Panc1 (cell line): ENCODE data around the gene EHD4.

Source experiments
- CTCF ChIP-seq: fragments of 450-650 bp; IDR thresholded peaks from 2 replicates; pipeline ENCODE4 v1.5.1; 2017; ENCODE audit warnings: mild to moderate bottlenecking
- POLR2AphosphoS5 ChIP-seq: IDR thresholded peaks from 2 replicates; pipeline ENCODE4 v1.6.1; 2012; ENCODE audit warnings: mild to moderate bottlenecking, low read depth, low read length, moderate library complexity
- REST ChIP-seq, 2 experiments: IDR thresholded peaks; 2 replicates each; pipeline ENCODE4 v1.6.1; 2011 to 2012; ENCODE audit warnings: low read depth in 2 of 2, control low read depth in 1 of 2, low read length in 1 of 2, mild to moderate bottlenecking in 1 of 2, moderate library complexity in 1 of 2; ENCODE audit not compliant: insufficient read depth in 1 of 2
- SIN3A ChIP-seq: IDR thresholded peaks from 2 replicates; pipeline ENCODE4 v1.6.1; 2012; ENCODE audit warnings: low read depth, mild to moderate bottlenecking, low read length, moderate library complexity, borderline replicate concordance; ENCODE audit not compliant: insufficient read depth

- no peak for TF ChIP-seq POLR2AphosphoS5
- no peak for TF ChIP-seq SIN3A
- no peak for TF ChIP-seq CTCF
- TF ChIP-seq REST (IDR thresholded peaks at IDR 0.05; ENCODE audit: insufficient read depth in 1 of 2, low read depth in 2 of 2, low read length in 1 of 2), result no peak
Measured at GRCh38 chr15:41966414-41966812, 5.9 kb downstream of the EHD4 start.
